ENCODE measurements around the gene ZNF629.
A peak's percentile ranks its signal among the peaks of the same experiment; 100 is the strongest.

Gene ZNF629

DNA sequence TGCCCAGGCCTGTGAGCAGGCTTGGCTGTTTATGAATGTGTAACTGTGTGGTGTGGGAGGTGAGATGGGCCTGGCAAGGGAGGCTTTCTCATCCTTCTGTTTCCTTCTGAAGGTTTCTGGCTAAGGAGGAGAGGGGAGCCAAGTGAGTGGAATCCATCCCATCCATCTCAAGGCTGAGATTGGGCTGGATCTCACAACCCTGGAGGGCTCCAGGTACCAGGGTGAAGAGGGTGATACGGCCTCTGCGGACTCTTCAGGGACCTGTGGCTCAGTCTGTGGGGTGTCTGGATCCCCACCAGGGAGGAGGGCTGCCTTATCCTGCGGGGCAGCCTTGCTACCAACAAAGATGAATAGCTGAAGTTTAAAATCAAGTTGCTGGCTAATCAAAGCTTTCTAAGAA lies 7.0 kb downstream of the ZNF629 start:
- no peak for DNase-seq
- no peak for TF ChIP-seq GATA1 (IDR thresholded peaks at IDR 0.05; ENCODE audit: low read depth, low read length)
- TF ChIP-seq POLR2A (IDR thresholded peaks at IDR 0.05; ENCODE audit: low read length), result no peak

DNA sequence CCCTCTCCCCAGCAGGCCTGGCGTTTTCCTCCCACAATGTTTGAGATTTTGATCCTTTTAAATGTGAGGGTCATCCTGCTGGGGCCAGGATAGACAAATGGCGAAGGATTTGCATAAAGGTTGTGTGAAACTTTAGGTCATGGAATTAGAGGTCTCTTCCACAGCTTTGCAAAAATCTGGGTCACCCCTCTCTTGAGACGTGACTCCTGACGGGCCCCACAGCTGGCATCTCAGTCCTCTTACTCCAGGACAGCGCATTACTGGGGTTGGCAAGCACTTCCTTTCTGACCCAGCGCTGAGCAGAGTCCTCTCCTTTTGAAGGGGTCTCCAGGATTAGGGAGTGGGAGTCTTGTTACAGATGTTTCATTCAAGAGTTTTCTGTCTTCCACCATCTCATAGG lies 7.4 kb downstream of the ZNF629 start:
- no peak for TF ChIP-seq POLR2A (IDR thresholded peaks at IDR 0.05; ENCODE audit: low read length)
- no peak for TF ChIP-seq GATA1 (IDR thresholded peaks at IDR 0.05; ENCODE audit: low read depth, low read length)

DNA sequence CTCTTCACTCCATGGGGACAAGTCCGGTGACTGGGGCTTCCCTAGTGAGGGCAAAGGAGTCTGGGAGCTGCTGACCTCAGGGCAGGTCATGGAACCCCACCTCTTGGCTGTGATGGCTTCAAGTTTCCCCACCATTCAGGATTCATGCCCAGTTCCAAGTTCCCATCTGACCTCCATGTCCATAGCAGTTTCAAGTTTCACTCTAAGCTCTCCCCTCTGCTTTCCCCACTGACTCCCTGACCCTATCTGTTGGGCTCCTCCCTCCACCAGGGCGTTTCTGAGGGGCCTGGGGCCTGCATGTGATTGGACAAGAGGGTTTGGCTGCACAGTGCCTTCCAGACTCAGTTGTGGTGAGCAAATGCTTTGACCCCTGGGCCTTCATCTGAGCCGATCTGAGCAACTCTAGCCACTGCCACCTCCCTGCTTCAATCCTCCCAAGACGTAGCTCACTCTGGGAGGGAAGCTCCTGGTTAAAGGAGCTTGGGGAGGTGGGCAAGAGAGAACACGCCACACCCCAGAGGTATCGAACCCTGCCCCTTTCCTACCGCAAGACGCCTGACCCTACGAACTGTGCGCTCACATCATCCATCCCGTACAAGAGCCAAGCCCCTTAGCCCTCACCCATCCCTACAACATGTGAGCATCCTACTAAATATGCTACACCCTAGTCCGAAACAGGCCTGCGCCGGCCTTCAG lies 8.3 kb downstream of the ZNF629 start:
- peak in 1 of 2 experiments; percentile 60 for DNase-seq
- TF ChIP-seq GATA1 (IDR thresholded peaks at IDR 0.05; ENCODE audit: low read depth, low read length), result no peak
- TF ChIP-seq POLR2A (IDR thresholded peaks at IDR 0.05; ENCODE audit: low read length), result no peak

More for the DNA sequence above, 7.4 kb downstream of the ZNF629 start:
- no peak for DNase-seq

DNA sequence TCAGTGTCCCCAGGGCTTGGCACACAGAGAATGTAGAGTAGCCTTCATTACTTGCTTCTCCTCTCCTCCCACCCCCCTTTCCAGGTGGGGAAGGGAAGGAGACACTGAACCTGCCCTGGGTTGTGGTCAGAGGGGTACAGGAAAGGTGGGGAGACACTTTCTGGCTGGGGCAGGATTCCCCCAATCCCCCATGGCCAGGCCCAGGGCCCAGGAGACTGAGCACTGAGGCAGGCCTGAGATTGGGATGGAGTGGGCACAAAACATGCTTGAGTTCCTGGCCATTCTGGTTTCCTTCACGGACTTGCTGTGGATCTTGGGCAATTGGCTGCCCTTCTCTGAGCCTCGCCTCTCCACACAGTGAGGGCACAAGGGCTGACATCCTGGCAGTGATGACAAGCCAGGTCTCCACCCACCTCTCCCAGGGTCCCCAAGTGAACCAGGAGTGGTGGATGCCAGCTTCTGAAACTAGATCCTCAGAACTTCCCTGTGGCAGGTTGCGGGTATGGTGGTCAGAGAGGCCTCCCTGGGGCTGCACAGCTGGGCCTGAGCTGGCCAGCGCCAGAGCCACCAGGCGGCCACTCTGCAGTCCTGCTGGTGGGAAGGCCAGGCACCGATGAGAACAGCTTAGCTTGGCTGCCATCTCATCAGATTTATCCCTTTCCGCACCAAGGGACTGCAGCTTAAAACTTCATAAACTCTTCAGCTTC lies 9.3 kb downstream of the ZNF629 start:
- DNase-seq, result no peak
- TF ChIP-seq POLR2A (IDR thresholded peaks at IDR 0.05; ENCODE audit: low read length) (no peak), GATA1 (IDR thresholded peaks at IDR 0.05; ENCODE audit: low read depth, low read length) (no peak)

DNA sequence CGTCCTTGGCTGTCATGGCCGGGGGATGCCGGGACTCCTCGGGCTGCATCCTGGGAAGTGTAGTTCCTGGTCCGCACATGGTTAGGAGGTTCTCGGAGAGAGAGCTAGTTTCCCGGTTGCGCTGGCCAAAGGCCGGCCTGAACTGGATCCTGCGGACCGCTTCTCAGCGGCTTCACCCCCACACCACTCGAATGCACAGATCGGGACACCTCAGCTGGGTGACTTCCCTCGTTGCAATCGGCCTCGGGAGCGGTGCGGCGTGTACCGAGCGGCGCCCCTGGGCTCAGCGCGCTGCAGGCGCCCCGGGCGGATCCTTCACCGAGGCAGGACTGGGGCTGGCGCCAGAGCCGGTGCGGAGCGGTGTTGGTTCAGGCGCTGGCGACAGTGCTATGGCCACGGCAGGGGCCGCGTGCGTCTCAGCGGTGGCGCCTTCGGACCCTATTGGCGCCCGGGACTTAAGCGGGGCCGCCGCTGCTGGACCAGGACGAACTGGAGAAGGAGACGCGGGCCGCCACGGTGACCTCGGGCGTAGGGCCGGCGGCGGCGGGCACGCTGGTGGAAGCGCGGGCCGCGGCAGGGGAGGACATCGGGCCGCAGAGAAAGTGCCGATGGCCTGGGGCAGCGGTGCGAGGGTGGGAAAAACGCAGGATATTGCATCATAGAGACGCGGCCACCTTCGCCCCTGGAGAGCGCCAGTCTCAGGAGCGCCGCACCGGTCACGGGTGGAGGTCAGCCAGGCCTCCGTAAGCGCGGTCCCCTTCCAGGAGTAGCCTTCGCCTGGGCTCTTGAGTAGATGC lies 11.4 kb downstream of the ZNF629 start:
- peak; percentile 81 to 84 for DNase-seq
- TF ChIP-seq POLR2A (IDR thresholded peaks at IDR 0.05; ENCODE audit: low read length) (peak; percentile 88), GATA1 (IDR thresholded peaks at IDR 0.05; ENCODE audit: low read depth, low read length) (no peak)

DNA sequence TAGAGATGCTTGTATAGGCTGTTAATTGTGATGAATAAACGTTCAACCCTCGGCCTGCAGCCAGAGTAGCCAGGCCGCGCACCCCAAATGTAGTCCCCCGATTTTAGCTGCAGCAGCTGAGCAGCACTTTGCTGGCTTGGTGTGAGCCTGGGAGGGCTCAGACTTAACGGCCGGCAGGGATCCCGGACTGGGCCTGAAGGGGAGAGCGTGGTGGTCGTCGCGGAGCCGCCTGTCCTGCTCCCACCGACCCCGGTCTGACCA lies 11.9 kb downstream of the ZNF629 start:
- no peak for TF ChIP-seq GATA1 (IDR thresholded peaks at IDR 0.05; ENCODE audit: low read depth, low read length)
- TF ChIP-seq POLR2A (IDR thresholded peaks at IDR 0.05; ENCODE audit: low read length), result no peak
- DNase-seq, result no peak

DNA sequence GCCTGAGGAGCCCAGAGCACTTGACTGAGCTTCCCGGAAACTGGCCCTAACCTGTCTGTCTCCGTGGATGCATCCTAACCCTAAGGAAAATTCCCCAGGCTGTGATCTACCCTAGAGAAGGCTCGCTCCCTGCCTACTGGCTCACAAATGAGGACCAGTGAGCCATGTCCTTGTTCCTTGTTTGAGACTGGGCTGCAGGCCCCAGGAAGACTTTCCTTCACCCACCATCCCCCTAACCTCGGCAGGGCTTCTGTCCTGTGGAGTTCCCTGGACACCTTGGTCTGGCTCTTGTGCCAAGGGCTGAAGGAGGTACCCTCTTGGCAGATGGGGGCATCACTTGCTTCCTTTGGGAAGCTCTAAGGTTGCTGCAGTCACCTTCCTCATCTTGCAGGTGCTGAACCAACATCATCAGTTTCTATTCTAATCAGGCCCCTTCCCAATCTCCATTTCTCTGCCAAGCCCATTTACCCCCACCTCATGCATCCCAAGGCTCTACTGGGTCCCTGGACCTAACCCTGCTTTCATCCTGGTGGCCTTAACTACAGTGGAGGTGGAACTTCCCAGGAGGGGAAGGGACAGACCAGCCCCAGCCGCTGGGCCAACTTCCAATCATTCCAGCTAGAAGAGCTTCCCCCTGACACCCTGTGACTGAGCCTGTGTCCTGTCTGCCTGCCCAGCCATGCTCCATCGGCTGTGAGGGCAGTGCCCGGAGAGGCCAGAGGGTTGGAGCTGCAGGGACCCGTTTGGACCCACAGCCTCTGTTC lies 12.5 kb downstream of the ZNF629 start:
- TF ChIP-seq POLR2A (IDR thresholded peaks at IDR 0.05; ENCODE audit: low read length) (no peak), GATA1 (IDR thresholded peaks at IDR 0.05; ENCODE audit: low read depth, low read length) (no peak)
- no peak for DNase-seq

DNA sequence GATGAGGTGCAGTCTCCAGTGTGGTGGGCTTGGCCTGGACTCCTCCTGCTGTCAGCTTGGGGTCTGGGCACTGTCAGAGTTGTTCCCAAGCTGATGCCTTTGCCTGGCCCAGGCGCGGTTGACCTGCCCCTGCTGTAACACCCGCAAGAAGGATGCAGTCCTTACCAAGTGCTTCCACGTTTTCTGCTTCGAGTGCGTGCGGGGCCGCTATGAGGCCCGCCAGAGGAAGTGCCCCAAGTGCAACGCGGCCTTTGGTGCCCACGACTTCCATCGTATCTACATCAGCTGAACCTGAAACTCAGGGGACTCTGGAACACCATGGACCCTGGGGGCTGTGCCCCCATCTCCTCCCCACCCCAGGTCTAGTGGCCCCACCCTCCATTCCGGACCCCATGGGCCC lies 13.2 kb downstream of the ZNF629 start:
- no peak for DNase-seq
- TF ChIP-seq GATA1 (IDR thresholded peaks at IDR 0.05; ENCODE audit: low read depth, low read length) (no peak), POLR2A (IDR thresholded peaks at IDR 0.05; ENCODE audit: low read length) (no peak)

DNA sequence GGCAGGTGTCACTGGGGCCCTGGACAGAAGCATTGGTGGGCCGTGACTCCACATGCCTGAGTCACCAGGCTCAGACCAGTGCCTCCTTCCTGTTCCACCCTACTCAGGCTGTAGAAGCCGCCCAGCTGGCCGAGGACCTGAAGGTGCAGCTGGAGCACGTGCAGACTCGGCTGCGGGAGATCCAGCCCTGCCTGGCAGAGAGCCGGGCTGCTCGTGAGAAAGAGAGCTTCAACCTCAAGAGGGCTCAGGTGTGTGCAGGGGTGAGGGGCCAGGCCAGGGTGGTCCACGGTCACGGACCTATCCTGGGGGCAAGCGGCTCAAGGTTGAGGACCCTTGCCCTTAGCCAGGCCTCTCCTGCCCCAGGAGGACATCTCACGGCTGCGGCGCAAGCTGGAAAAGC lies 15.3 kb downstream of the ZNF629 start:
- no peak for DNase-seq
- TF ChIP-seq GATA1 (IDR thresholded peaks at IDR 0.05; ENCODE audit: low read depth, low read length) (no peak), POLR2A (IDR thresholded peaks at IDR 0.05; ENCODE audit: low read length) (no peak)

DNA sequence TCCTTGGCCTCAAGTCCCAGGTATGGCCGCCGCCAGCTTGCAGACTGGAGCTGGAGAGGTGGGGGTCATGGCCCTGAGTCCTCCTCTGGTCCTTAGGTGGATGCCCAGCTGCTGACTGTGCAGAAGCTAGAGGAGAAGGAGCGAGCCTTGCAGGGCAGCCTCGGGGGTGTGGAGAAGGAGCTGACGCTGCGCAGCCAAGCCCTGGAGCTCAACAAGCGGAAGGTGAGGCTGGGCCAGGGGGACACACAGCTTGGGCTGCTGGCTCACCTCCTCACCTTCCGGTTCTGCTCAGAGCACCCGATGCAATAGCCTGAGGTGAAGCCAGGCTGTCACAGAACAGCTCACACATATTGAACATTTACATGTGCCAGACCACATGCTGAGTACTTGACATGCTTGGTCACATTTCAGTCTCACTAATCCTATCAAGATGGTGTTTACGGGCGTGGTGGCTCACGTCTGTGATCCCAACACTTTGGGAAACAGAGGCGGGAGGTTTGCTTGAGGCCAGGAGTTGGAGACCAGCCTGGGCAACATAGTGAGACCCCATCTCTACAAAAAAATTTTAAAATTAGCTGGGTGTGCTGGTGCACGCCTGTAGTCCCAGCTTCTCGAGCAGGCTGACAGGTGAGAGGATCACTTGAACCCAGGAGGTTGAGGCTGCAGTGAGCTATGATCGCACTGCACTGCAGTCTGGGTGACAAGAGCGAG lies 17.5 kb downstream of the ZNF629 start:
- no peak for DNase-seq
- TF ChIP-seq GATA1 (IDR thresholded peaks at IDR 0.05; ENCODE audit: low read depth, low read length) (no peak), POLR2A (IDR thresholded peaks at IDR 0.05; ENCODE audit: low read length) (no peak)

DNA sequence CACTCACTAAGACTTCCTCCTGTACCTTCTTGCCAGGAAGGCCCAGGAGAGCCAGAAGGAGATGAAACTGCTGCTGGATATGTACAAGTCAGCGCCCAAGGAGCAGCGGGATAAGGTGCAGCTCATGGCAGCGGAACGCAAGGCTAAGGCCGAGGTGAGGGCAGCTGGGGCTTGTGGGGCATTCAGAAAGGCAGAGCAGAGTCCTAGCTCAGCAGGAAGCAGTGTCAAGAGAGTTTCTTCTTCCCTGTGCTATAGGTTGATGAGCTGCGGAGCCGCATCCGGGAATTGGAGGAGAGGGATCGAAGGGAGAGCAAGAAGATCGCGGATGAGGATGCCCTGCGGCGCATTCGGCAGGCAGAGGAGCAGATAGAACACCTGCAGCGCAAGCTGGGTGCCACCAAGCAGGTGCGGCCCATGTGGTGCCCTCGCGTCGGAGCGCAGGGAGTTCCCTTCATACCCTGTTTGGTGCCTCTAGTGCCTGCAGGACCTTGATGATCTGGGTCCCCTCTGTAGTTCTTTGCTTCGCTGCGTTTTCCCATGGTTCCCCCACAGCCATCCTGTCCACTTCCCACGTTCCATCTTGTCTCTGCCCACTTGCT lies 18.3 kb downstream of the ZNF629 start:
- no peak for TF ChIP-seq POLR2A (IDR thresholded peaks at IDR 0.05; ENCODE audit: low read length)
- TF ChIP-seq GATA1 (IDR thresholded peaks at IDR 0.05; ENCODE audit: low read depth, low read length), result no peak
- DNase-seq, result no peak

DNA sequence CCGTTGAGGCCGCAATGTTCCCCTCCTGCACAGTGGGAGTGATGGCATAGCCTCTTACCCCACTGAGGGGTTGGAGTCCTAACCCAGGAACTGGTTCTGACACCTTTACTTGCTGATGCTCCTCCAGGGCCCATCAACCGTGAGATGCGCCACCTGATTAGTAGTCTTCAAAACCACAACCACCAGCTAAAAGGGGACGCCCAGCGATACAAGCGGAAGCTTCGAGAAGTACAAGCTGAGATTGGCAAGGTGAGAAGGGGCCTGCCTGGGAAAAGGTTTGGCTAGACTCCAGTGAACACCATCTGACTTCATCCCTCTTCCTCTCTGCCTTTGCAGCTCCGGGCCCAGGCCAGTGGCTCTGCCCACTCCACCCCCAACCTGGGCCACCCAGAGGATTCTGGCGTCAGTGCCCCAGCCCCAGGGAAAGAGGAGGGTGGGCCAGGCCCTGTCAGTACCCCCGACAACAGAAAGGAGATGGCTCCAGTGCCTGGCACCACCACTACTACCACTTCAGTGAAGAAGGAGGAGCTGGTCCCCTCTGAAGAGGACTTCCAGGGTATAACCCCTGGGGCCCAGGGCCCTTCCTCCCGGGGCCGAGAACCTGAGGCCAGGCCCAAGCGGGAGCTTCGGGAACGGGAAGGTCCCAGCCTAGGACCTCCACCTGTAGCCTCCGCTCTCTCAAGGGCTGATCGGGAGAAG lies 19.1 kb downstream of the ZNF629 start:
- no peak for DNase-seq
- TF ChIP-seq GATA1 (IDR thresholded peaks at IDR 0.05; ENCODE audit: low read depth, low read length) (no peak), POLR2A (IDR thresholded peaks at IDR 0.05; ENCODE audit: low read length) (no peak)
